ENCODE data around the gene GLDC. TPM values are rescaled to one million over a fixed set of nuclear protein-coding genes. Genes with fewer than 3 reads are reported as not detected.
"Not testable (repeated sequence)": the region's sequence is repeated elsewhere in the genome, so short reads cannot be mapped to it uniquely, and the experiment has no call there.

Gene GLDC
- total and polyA plus RNA-seq, 12 donors: 0.03 TPM; not detected in 11

DNA sequence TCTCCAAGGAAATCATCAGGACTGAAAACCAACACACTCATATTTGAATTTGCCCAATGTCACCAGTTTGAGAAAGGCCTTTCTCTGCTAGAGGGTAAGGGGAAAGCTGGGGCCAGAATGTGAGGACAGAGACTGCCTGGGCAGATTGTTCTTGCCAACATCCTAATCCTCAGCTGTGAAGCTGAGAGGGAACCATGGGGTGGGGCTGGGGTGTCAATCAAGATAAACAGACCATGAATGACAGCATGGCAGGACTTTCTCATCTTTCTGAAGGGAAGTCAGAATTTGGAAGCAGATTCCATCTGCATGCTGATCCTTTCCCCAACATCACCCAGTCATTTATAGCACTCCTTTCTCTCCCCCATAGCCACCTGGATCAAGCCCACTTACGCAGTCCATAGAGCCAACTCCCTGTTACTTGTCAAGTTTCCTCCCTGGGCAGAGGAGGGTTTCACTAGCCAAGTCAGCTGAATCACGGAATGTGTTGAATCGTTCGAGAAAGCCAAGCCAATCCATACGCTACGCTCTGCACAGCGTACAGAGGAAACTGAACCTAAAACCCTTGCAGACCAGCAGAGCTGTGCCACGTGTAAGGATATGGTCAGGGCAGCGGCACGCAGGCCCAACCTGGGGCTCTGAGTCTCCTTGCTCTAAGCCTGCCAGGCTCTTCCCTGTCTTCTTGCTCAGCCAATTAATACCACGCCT lies 14.9 kb downstream of the GLDC start:
- no peak for ATAC-seq
- H3K36me3 ChIP-seq: no peaks in the 10 kb centered on the region
- no peak for DNase-seq
- intact Hi-C loops (cut with DNase I): no loop called here
- no peak overlapping the region for H3K27ac ChIP-seq
- no peaks in the 10 kb centered on the region for H3K9me3 ChIP-seq
- 84 to 85% methylated on average over 11 of the region's 11 CpGs for WGBS, 2 donors
- H3K4me3 ChIP-seq: no peak overlapping the region
- H3K4me1 ChIP-seq: no peaks in the 10 kb centered on the region
- peaks cover 0 to 18% (median 12%) of the 10 kb centered on the region in 7 donors for H3K27me3 ChIP-seq
- TF ChIP-seq, protein P1, sequence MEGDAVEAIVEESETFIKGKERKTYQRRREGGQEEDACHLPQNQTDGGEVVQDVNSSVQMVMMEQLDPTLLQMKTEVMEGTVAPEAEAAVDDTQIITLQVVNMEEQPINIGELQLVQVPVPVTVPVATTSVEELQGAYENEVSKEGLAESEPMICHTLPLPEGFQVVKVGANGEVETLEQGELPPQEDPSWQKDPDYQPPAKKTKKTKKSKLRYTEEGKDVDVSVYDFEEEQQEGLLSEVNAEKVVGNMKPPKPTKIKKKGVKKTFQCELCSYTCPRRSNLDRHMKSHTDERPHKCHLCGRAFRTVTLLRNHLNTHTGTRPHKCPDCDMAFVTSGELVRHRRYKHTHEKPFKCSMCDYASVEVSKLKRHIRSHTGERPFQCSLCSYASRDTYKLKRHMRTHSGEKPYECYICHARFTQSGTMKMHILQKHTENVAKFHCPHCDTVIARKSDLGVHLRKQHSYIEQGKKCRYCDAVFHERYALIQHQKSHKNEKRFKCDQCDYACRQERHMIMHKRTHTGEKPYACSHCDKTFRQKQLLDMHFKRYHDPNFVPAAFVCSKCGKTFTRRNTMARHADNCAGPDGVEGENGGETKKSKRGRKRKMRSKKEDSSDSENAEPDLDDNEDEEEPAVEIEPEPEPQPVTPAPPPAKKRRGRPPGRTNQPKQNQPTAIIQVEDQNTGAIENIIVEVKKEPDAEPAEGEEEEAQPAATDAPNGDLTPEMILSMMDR (IDR thresholded peaks at IDR 0.05): no peak

DNA sequence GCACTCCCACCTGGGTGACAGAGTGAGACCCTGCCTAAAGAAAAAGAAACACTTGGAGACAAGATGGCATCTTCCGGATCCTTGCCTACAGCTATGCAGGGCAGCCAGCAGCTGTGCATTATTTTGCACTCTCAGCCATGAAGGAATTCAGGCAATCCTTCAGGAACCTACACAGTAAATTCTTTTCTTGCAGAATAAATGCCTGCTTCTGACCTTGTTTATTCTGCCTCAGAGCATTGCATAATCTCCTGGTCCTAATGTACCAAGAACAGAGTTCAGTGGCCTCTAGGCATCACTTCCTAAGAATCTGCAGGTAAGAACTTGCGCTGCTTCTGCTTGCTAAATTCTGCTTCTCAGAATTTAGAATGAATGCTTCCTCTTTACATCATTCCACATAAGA lies 16.8 kb downstream of the GLDC start:
- Histone ChIP-seq H3K9me3 (no peaks in the 10 kb centered on the region), H3K36me3 (no peaks in the 10 kb centered on the region), H3K4me3 (no peak overlapping the region), H3K27ac (no peak overlapping the region), H3K4me1 (no peaks in the 10 kb centered on the region), H3K27me3 (peaks cover 0 to 25% (median 17%) of the 10 kb centered on the region in 7 donors)
- ATAC-seq: no peak
- TF ChIP-seq, protein P1 (IDR thresholded peaks at IDR 0.05): no peak
- intact Hi-C loops (cut with DNase I): no loop called here
- WGBS, 2 donors: 83 to 95% methylated on average over 2 of the region's 2 CpGs
- no peak for DNase-seq

DNA sequence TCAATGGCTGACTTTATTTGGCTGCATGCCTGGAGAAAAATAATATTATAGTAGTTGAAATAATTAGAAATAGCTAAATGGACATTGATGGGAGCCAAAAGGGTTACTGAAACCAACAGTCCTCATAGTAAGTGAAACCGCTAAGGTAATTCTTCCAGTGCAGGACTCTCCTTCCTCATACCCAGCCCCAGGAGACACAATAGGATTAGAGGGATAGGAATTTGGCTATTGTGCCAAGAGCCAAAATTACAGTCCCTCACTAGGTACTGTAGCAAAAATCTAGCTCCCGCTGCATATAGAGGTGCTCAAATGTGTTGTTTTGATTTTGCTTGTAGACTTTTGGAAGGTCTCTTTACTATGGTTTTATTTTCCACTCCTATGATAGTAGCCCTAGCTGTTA lies 20.2 kb downstream of the GLDC start:
- H3K27me3 ChIP-seq: peaks cover 0 to 25% (median 17%) of the 10 kb centered on the region in 7 donors
- H3K27ac ChIP-seq: no peak overlapping the region
- no peak overlapping the region for H3K4me3 ChIP-seq
- H3K9me3 ChIP-seq: no peaks in the 10 kb centered on the region
- TF ChIP-seq, protein P1 (IDR thresholded peaks at IDR 0.05): no peak
- ATAC-seq: no peak
- no peaks in the 10 kb centered on the region for H3K4me1 ChIP-seq
- no peaks in the 10 kb centered on the region for H3K36me3 ChIP-seq
- 45 to 92% methylated on average over 2 of the region's 2 CpGs for WGBS, 2 donors
- no peak for DNase-seq
- intact Hi-C loops (cut with DNase I): no loop called here

DNA sequence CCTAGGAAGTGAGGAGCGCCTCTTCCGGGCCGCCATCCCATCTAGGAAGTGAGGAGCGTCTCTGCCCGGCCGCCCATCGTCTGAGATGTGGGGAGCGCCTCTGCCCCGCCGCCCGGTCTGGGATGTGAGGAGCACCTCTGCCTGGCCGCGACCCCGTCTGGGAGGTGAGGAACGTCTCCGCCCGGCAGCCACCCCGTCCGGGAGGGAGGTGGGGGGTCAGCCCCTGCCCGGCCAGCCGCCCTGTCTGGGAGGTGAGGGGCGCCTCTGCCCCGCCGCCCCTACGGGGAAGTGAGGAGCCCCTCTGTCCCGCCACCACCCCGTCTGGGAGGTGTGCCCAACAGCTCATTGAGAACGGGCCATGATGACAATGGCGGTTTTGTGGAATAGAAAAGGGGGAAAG lies 22.7 kb downstream of the GLDC start:
- H3K4me3 ChIP-seq; DNase-seq; ATAC-seq; H3K4me1 ChIP-seq; intact Hi-C loops (cut with DNase I); H3K27ac ChIP-seq; H3K36me3 ChIP-seq; H3K9me3 ChIP-seq: not testable (repeated sequence)
- peaks cover 0 to 25% (median 15%) of the 10 kb centered on the region in 7 donors for H3K27me3 ChIP-seq
- WGBS, 2 donors: 83 to 94% methylated on average over 6 to 29 of the region's 29 CpGs

DNA sequence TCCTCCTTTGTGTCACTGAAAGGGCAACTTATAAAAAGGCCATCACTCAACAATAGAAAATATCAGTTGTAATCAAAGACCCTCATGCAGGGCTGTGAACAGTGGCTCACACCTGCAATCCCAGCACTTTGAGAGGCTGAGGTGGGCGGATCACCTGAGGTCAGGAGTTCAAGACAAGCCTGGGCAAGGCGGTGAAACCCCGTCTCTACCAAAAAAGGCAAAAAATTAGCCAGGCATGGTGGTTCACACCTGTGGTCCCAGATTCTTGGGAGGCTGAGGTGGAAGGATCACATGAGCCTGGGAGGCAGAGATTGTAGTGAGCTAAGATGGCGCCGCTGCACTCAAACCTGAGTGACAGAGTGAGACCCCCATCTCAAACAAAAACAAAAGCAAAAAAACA lies 24.7 kb downstream of the GLDC start:
- H3K4me1 ChIP-seq: no peaks in the 10 kb centered on the region
- WGBS, 2 donors: 89% methylated on average over 5 of the region's 5 CpGs
- no peak overlapping the region for H3K4me3 ChIP-seq
- no peaks in the 10 kb centered on the region for H3K36me3 ChIP-seq
- intact Hi-C loops (cut with DNase I): no loop called here
- no peak for ATAC-seq
- DNase-seq: no peak
- TF ChIP-seq, protein P1 (IDR thresholded peaks at IDR 0.05): no peak
- peaks cover 0 to 16% (median 8%) of the 10 kb centered on the region in 7 donors for H3K27me3 ChIP-seq
- no peaks in the 10 kb centered on the region for H3K9me3 ChIP-seq
- H3K27ac ChIP-seq: no peak overlapping the region
